T-helper 1 cell (primary cell): ENCODE measurements around the gene CABLES2.

Source experiments
- DNase-seq, 5 donors: peaks; one replicate each; pipeline ENCODE4 v3.0.0-alpha.2; 2012 to 2020

CABLES2 gene

GRCh38 chr20:62370115-62370806, 36.8 kb downstream of the CABLES2 start:
- no peak for DNase-seq

GRCh38 chr20:62369815-62370114, 37.3 kb downstream of the CABLES2 start:
- no peak for DNase-seq

- no peak for DNase-seq
Measured at GRCh38 chr20:62368976-62369814, 37.9 kb downstream of the CABLES2 start.

- DNase-seq = no peak
Measured at GRCh38 chr20:62368392-62368975, 38.6 kb downstream of the CABLES2 start.

- DNase-seq = no peak
Measured at GRCh38 chr20:62367633-62368391, 39.3 kb downstream of the CABLES2 start.

- DNase-seq = no peak
Measured at GRCh38 chr20:62367136-62367632, 39.9 kb downstream of the CABLES2 start, which contains the start of gene LAMA5. LAMA5 (minus strand) TSS chr20:62367312; CDS start chr20:62367245, 67 bp downstream.

- DNase-seq = no peak
Measured at GRCh38 chr20:62366370-62367135, 40.5 kb downstream of the CABLES2 start.

GRCh38 chr20:62365814-62366369, 41.2 kb downstream of the CABLES2 start:
- DNase-seq = no peak

GRCh38 chr20:62364911-62365736, 42.0 kb downstream of the CABLES2 start:
- DNase-seq = peak in 2 of 5 donors; percentile 0 to 8

GRCh38 chr20:62363920-62364851, 42.9 kb downstream of the CABLES2 start:
- peak in 1 of 5 donors; percentile 5 for DNase-seq

GRCh38 chr20:62362991-62363919, 43.8 kb downstream of the CABLES2 start:
- DNase-seq = no peak

- peak in 1 of 5 donors; percentile 5 for DNase-seq
Measured at GRCh38 chr20:62362590-62362940, 44.5 kb downstream of the CABLES2 start.

GRCh38 chr20:62361799-62362589, 45.1 kb downstream of the CABLES2 start:
- DNase-seq = peak in 1 of 5 donors; percentile 2

GRCh38 chr20:62360854-62361798, 46.0 kb downstream of the CABLES2 start:
- peak in 1 of 5 donors; percentile 6 for DNase-seq

- peak in 1 of 5 donors; percentile 4 for DNase-seq
Measured at GRCh38 chr20:62359491-62360121, 47.5 kb downstream of the CABLES2 start.

- DNase-seq = peak in 1 of 5 donors; percentile 5
Measured at GRCh38 chr20:62359043-62359490, 48.0 kb downstream of the CABLES2 start.
